Measurements from ENCODE around the gene CCL2.

CCL2 gene

GRCh38 chr17:34249061-34249460, 6.0 kb upstream of the CCL2 start:
- Mint-ChIP-seq H3K9me3 (ENCODE audit: low read depth) (no peaks in the 10 kb centered on the region), H3K4me3 (no peak overlapping the region), H3K27ac (no peak overlapping the region), H3K36me3 (no peaks in the 10 kb centered on the region), H3K27me3 (peaks cover 5% of the 10 kb centered on the region), H3K4me1 (ENCODE audit: low read depth) (no peaks in the 10 kb centered on the region)

GRCh38 chr17:34249478-34249877, 5.6 kb upstream of the CCL2 start:
- H3K4me3 Mint-ChIP-seq, result no peak overlapping the region
- no peaks in the 10 kb centered on the region for H3K36me3 Mint-ChIP-seq
- no peaks in the 10 kb centered on the region for H3K4me1 Mint-ChIP-seq (ENCODE audit: low read depth)
- H3K27me3 Mint-ChIP-seq, result peaks cover 5% of the 10 kb centered on the region
- H3K27ac Mint-ChIP-seq, result no peak overlapping the region
- no peaks in the 10 kb centered on the region for H3K9me3 Mint-ChIP-seq (ENCODE audit: low read depth)

GRCh38 chr17:34251186-34251585, 3.9 kb upstream of the CCL2 start:
- Mint-ChIP-seq H3K36me3 (no peaks in the 10 kb centered on the region), H3K4me1 (ENCODE audit: low read depth) (peaks cover 4% of the 10 kb centered on the region), H3K27me3 (peaks cover 5% of the 10 kb centered on the region), H3K27ac (no peak overlapping the region), H3K4me3 (no peak overlapping the region), H3K9me3 (ENCODE audit: low read depth) (no peaks in the 10 kb centered on the region)

GRCh38 chr17:34252095-34252443, 3.0 kb upstream of the CCL2 start:
- Mint-ChIP-seq H3K27ac (no peak overlapping the region), H3K36me3 (no peaks in the 10 kb centered on the region), H3K9me3 (ENCODE audit: low read depth) (no peaks in the 10 kb centered on the region), H3K27me3 (peaks cover 6% of the 10 kb centered on the region), H3K4me3 (no peak overlapping the region), H3K4me1 (ENCODE audit: low read depth) (peaks cover 4% of the 10 kb centered on the region)

- peaks cover 4% of the 10 kb centered on the region for H3K4me1 Mint-ChIP-seq (ENCODE audit: low read depth)
- H3K27me3 Mint-ChIP-seq, result peaks cover 8% of the 10 kb centered on the region
- no peak overlapping the region for H3K27ac Mint-ChIP-seq
- H3K9me3 Mint-ChIP-seq (ENCODE audit: low read depth), result no peaks in the 10 kb centered on the region
- H3K36me3 Mint-ChIP-seq, result no peaks in the 10 kb centered on the region
- H3K4me3 Mint-ChIP-seq, result no peak overlapping the region
Measured at GRCh38 chr17:34252444-34253138, 2.5 kb upstream of the CCL2 start.

GRCh38 chr17:34253139-34253525, 2.0 kb upstream of the CCL2 start:
- no peak overlapping the region for H3K27ac Mint-ChIP-seq
- H3K4me3 Mint-ChIP-seq, result no peak overlapping the region
- no peaks in the 10 kb centered on the region for H3K36me3 Mint-ChIP-seq
- H3K27me3 Mint-ChIP-seq, result peaks cover 12% of the 10 kb centered on the region
- peaks cover 4% of the 10 kb centered on the region for H3K4me1 Mint-ChIP-seq (ENCODE audit: low read depth)
- no peaks in the 10 kb centered on the region for H3K9me3 Mint-ChIP-seq (ENCODE audit: low read depth)

- Mint-ChIP-seq H3K27me3 (peaks cover 12% of the 10 kb centered on the region), H3K9me3 (ENCODE audit: low read depth) (no peaks in the 10 kb centered on the region), H3K27ac (no peak overlapping the region), H3K4me1 (ENCODE audit: low read depth) (peaks cover 4% of the 10 kb centered on the region), H3K4me3 (no peak overlapping the region), H3K36me3 (no peaks in the 10 kb centered on the region)
Measured at GRCh38 chr17:34254146-34254545, 939 bp upstream of the CCL2 start.

- no peaks in the 10 kb centered on the region for H3K36me3 Mint-ChIP-seq
- no peaks in the 10 kb centered on the region for H3K9me3 Mint-ChIP-seq (ENCODE audit: low read depth)
- H3K27ac Mint-ChIP-seq, result no peak overlapping the region
- H3K27me3 Mint-ChIP-seq, result peaks cover 12% of the 10 kb centered on the region
- no peak overlapping the region for H3K4me3 Mint-ChIP-seq
- H3K4me1 Mint-ChIP-seq (ENCODE audit: low read depth), result peaks cover 4% of the 10 kb centered on the region
Measured at GRCh38 chr17:34255381-34255732, 272 bp downstream of the CCL2 start.

GRCh38 chr17:34255841-34256240, 756 bp downstream of the CCL2 start:
- peaks cover 12% of the 10 kb centered on the region for H3K27me3 Mint-ChIP-seq
- H3K4me3 Mint-ChIP-seq, result no peak overlapping the region
- H3K9me3 Mint-ChIP-seq (ENCODE audit: low read depth), result no peaks in the 10 kb centered on the region
- no peak overlapping the region for H3K27ac Mint-ChIP-seq
- H3K36me3 Mint-ChIP-seq, result no peaks in the 10 kb centered on the region
- H3K4me1 Mint-ChIP-seq (ENCODE audit: low read depth), result peaks cover 4% of the 10 kb centered on the region

- Mint-ChIP-seq H3K27me3 (peaks cover 13% of the 10 kb centered on the region), H3K9me3 (ENCODE audit: low read depth) (no peaks in the 10 kb centered on the region)
Measured at GRCh38 chr17:34257299-34257985, 2.4 kb downstream of the CCL2 start.

GRCh38 chr17:34257986-34258326, 2.9 kb downstream of the CCL2 start:
- no peaks in the 10 kb centered on the region for H3K36me3 Mint-ChIP-seq
- H3K27ac Mint-ChIP-seq, result no peak overlapping the region
- H3K9me3 Mint-ChIP-seq (ENCODE audit: low read depth), result no peaks in the 10 kb centered on the region
- H3K4me3 Mint-ChIP-seq, result no peak overlapping the region
- H3K4me1 Mint-ChIP-seq (ENCODE audit: low read depth), result peaks cover 4% of the 10 kb centered on the region
- peaks cover 11% of the 10 kb centered on the region for H3K27me3 Mint-ChIP-seq

More at GRCh38 chr17:34257299-34257985, 2.4 kb downstream of the CCL2 start:
- Mint-ChIP-seq H3K4me3 (no peak overlapping the region), H3K27ac (no peak overlapping the region), H3K36me3 (no peaks in the 10 kb centered on the region), H3K4me1 (ENCODE audit: low read depth) (peaks cover 4% of the 10 kb centered on the region)

- Mint-ChIP-seq H3K27me3 (peaks cover 9% of the 10 kb centered on the region), H3K27ac (no peak overlapping the region), H3K9me3 (ENCODE audit: low read depth) (no peaks in the 10 kb centered on the region), H3K4me1 (ENCODE audit: low read depth) (peaks cover 4% of the 10 kb centered on the region), H3K4me3 (no peak overlapping the region), H3K36me3 (no peaks in the 10 kb centered on the region)
Measured at GRCh38 chr17:34259146-34259545, 4.1 kb downstream of the CCL2 start.

GRCh38 chr17:34260861-34261260, 5.8 kb downstream of the CCL2 start:
- H3K4me1 Mint-ChIP-seq (ENCODE audit: low read depth), result no peaks in the 10 kb centered on the region
- H3K27me3 Mint-ChIP-seq, result peaks cover 12% of the 10 kb centered on the region
- no peaks in the 10 kb centered on the region for H3K36me3 Mint-ChIP-seq

GRCh38 chr17:34261568-34262337, 6.7 kb downstream of the CCL2 start:
- Mint-ChIP-seq H3K4me3 (no peak overlapping the region), H3K27ac (no peak overlapping the region), H3K27me3 (peaks cover 12% of the 10 kb centered on the region), H3K9me3 (ENCODE audit: low read depth) (no peaks in the 10 kb centered on the region), H3K36me3 (no peaks in the 10 kb centered on the region), H3K4me1 (ENCODE audit: low read depth) (no peaks in the 10 kb centered on the region)

More at GRCh38 chr17:34260861-34261260, 5.8 kb downstream of the CCL2 start:
- H3K9me3 Mint-ChIP-seq (ENCODE audit: low read depth), result no peaks in the 10 kb centered on the region
- no peak overlapping the region for H3K4me3 Mint-ChIP-seq
- H3K27ac Mint-ChIP-seq, result no peak overlapping the region

GRCh38 chr17:34265711-34266110, 10.6 kb downstream of the CCL2 start:
- no peak overlapping the region for H3K4me3 Mint-ChIP-seq
- H3K27ac Mint-ChIP-seq, result no peak overlapping the region
- no peaks in the 10 kb centered on the region for H3K9me3 Mint-ChIP-seq (ENCODE audit: low read depth)
- no peaks in the 10 kb centered on the region for H3K36me3 Mint-ChIP-seq
- H3K4me1 Mint-ChIP-seq (ENCODE audit: low read depth), result no peaks in the 10 kb centered on the region
- H3K27me3 Mint-ChIP-seq, result peaks cover 10% of the 10 kb centered on the region
